PFSK-1 (cell line): Measurements from ENCODE around the gene ARHGAP10.

Experiments used
- FOXP2 ChIP-seq: optimal IDR thresholded peaks from 2 replicates; pipeline ENCODE3; 2011; ENCODE audit warnings: borderline replicate concordance, control low read depth, inconsistent platforms; ENCODE audit not compliant: insufficient read depth; ENCODE audit errors: extremely low read length, extremely low read depth
- POLR2AphosphoS5 ChIP-seq: IDR thresholded peaks from 2 replicates; pipeline ENCODE4 v1.6.1; 2012; ENCODE audit warnings: low read depth, mild to moderate bottlenecking, control low read depth, low read length, moderate library complexity
- REST ChIP-seq, 2 experiments: IDR thresholded peaks; 2 replicates each; pipeline versions ENCODE4 v1.6.1 to v1.8.0; 2011 to 2012; ENCODE audit warnings: low read depth in 2 of 2, low read length in 2 of 2, control low read depth in 1 of 2, inconsistent platforms in 1 of 2, mild to moderate bottlenecking in 1 of 2, moderate library complexity in 1 of 2; ENCODE audit not compliant: insufficient read depth in 1 of 2
- SIN3A ChIP-seq: IDR thresholded peaks from 2 replicates; pipeline ENCODE4 v1.6.1; 2012; ENCODE audit warnings: mild to moderate bottlenecking, low read length, moderate library complexity, borderline replicate concordance; ENCODE audit not compliant: insufficient read depth
- TAF1 ChIP-seq: IDR thresholded peaks from 2 replicates; pipeline ENCODE4 v1.6.1; 2012; ENCODE audit warnings: low read length, control low read depth, borderline replicate concordance; ENCODE audit not compliant: insufficient read depth

Gene ARHGAP10

GRCh38 chr4:147864607-147865006 lies 132.7 kb downstream of the ARHGAP10 start:
- TF ChIP-seq SIN3A (no peak), TAF1 (no peak), FOXP2 (no peak)

DNA sequence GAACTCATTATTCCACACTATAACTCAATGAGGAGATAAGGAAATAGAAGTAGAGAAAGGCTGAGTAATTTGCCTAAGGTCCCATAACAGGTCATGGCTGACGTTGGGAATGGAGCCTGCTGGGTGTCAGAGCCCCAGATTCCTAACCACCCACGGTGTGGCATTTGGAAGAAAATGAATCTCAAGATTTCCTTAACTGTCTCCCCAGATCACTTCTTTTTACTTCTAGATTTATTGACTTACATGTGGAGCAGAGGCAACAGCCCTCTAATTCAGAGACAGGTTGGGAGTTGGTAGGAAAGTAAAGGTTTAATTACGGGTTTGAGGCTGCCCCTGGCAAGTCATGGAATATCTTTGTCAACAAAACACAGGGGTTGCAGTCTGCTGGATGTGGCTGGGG lies 134.0 kb downstream of the ARHGAP10 start:
- TF ChIP-seq FOXP2 (no peak), SIN3A (no peak), REST (IDR thresholded peaks at IDR 0.05; ENCODE audit: insufficient read depth in 1 of 2, low read depth in 2 of 2, low read length in 2 of 2) (no peak), TAF1 (no peak), POLR2AphosphoS5 (no peak)

DNA sequence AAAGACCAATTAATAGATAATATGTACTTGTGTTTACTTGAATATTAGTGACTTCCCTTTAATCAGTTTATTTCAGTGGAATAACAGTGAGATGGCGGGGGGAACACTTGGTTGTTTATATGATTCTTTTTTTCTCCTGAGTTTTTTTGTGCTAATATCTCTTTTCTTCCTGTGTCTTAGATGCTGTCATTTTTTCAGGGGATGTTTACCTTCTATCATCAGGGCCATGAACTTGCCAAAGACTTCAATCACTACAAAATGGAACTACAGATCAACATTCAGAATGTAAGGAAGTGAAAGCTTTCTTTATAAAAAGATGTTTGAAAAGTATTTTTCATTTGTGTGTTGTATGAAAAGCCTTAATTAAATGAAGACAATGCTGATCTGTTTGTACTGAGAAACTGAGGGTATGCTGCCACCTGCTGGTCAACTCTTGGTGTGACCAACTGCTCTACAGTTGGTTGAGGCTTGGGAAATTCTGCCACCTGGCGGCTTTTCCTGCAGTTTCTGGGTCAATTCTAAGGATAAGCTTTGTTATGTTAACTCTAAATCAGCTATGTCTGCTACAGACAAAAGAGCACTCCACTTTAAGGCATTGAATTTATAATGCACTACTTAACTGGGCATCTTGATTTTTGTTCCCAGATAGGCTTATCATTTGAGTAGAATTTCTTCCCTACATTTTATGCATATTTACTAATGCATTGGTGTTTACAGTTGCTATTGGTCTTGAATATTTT lies 134.8 kb downstream of the ARHGAP10 start:
- TF ChIP-seq POLR2AphosphoS5, result no peak
- TF ChIP-seq FOXP2, result no peak
- TF ChIP-seq SIN3A, result no peak
- TF ChIP-seq REST (IDR thresholded peaks at IDR 0.05; ENCODE audit: insufficient read depth in 1 of 2, low read depth in 2 of 2, low read length in 2 of 2), result no peak
- TF ChIP-seq TAF1, result no peak

DNA sequence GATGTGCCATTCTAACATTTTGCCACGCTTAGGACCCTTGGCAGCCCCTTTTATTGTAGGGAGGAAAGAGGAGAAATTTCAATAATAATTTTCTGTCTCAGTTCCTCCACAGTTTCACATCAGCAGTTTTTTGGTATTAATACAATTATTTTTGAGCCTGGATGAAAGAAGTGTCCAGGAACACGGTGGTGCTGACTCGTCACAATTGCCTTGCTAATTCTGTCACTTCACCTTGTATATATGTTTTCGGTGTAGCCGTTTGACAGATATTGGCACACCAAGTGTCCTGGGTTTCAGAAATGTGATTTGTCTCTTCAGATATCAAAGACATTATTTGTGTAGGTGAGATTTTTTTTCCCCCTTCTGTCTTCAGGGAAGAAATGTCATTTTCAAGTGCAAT lies 142.2 kb downstream of the ARHGAP10 start:
- TF ChIP-seq FOXP2, result no peak
- TF ChIP-seq REST (IDR thresholded peaks at IDR 0.05; ENCODE audit: insufficient read depth in 1 of 2, low read depth in 2 of 2, low read length in 2 of 2), result no peak
- TF ChIP-seq SIN3A, result no peak
- TF ChIP-seq TAF1, result no peak
- TF ChIP-seq POLR2AphosphoS5, result no peak

DNA sequence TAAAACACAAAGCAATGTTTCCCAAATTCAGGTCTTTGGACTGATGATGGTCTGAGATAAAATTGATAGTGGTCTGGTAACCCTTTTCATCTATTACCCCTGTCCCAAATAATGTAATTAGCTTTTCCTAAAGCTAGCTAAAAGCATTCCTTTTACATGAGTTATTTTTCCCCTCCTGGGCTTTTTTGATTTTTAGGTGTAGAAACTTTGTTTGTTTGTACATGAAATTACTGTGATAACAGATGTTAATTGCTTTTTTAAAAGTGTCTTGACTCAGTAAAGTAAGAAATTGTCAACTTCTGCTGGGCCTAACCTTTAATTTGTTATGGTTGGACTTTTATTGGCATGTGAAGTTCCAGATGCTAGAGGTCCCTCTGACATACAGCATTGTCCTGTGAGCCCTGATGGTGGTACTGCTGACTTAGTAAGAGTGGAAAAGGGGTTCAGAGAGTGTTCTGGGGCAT lies 145.5 kb downstream of the ARHGAP10 start:
- TF ChIP-seq SIN3A, result no peak
- TF ChIP-seq POLR2AphosphoS5, result no peak
- no peak for TF ChIP-seq REST (IDR thresholded peaks at IDR 0.05; ENCODE audit: insufficient read depth in 1 of 2, low read depth in 2 of 2, low read length in 2 of 2)
- no peak for TF ChIP-seq TAF1
- no peak for TF ChIP-seq FOXP2
